Stomach (tissue), 4 donors: ENCODE results near the gene COPB1.

Source experiments
- POLR2A ChIP-seq, 4 donors: fragments of 450-650 bp; IDR thresholded peaks; one replicate each; pipeline ENCODE4 v1.6.1; 2016; ENCODE audit warnings: antibody characterized with exemption in 4 of 4, control low read depth in 2 of 4, mild to moderate bottlenecking in 1 of 4, moderate library complexity in 1 of 4
- TF ChIP-seq, protein P1 (sequence below), 7 experiments: fragments of 450-650 bp in 4 of 7; fragments of 200-600 bp in 3 of 7; sonication (generic) in 3 of 7; IDR thresholded peaks; one replicate each; pipeline ENCODE4 v1.5.1; 2016 to 2019; ENCODE audit warnings: antibody characterized with exemption in 7 of 7, control low read depth in 2 of 7, mild to moderate bottlenecking in 1 of 7

GRCh38 chr11:14500181-14500651 lies 605 bp upstream of the COPB1 start:
- TF ChIP-seq, protein P1, sequence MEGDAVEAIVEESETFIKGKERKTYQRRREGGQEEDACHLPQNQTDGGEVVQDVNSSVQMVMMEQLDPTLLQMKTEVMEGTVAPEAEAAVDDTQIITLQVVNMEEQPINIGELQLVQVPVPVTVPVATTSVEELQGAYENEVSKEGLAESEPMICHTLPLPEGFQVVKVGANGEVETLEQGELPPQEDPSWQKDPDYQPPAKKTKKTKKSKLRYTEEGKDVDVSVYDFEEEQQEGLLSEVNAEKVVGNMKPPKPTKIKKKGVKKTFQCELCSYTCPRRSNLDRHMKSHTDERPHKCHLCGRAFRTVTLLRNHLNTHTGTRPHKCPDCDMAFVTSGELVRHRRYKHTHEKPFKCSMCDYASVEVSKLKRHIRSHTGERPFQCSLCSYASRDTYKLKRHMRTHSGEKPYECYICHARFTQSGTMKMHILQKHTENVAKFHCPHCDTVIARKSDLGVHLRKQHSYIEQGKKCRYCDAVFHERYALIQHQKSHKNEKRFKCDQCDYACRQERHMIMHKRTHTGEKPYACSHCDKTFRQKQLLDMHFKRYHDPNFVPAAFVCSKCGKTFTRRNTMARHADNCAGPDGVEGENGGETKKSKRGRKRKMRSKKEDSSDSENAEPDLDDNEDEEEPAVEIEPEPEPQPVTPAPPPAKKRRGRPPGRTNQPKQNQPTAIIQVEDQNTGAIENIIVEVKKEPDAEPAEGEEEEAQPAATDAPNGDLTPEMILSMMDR (IDR thresholded peaks at IDR 0.05) = no peak
- TF ChIP-seq POLR2A (IDR thresholded peaks at IDR 0.05) = no peak
